Vagina (tissue), 2 donors: ENCODE data around the gene NFATC2. TPM values are rescaled to one million over a fixed set of nuclear protein-coding genes. Genes with fewer than 3 reads are reported as not detected.

Experiments
- DNase-seq, 2 donors: peaks; one replicate each; pipeline ENCODE4 v3.0.0-alpha.2; 2017; ENCODE audit errors: extremely low spot score in 2 of 2
- H3K27ac ChIP-seq: fragments of 200-600 bp; sonication (generic); one replicate; pipeline ENCODE4 v1.5.1; 2019
- H3K27me3 ChIP-seq: fragments of 200-600 bp; sonication (generic); one replicate; pipeline ENCODE4 v1.5.1; 2019
- H3K36me3 ChIP-seq, 2 donors: fragments of 200-600 bp; sonication (generic); one replicate each; pipeline ENCODE4 v1.5.1; 2017 to 2019
- H3K4me1 ChIP-seq: fragments of 200-600 bp; sonication (generic); one replicate; pipeline ENCODE4 v1.5.1; 2019
- H3K4me3 ChIP-seq, 2 donors: fragments of 200-600 bp; sonication (generic); 1 replicate in 1 of 2; 2 replicates in 1 of 2; pipeline ENCODE4 v1.5.1; 2016 to 2019
- H3K9me3 ChIP-seq: fragments of 200-600 bp; sonication (generic); one replicate; pipeline ENCODE4 v1.5.1; 2019
- POLR2A ChIP-seq, 2 donors: fragments of 450-650 bp; IDR thresholded peaks; one replicate each; pipeline ENCODE4 v1.6.1; 2017; ENCODE audit warnings: antibody characterized with exemption in 2 of 2, mild to moderate bottlenecking in 2 of 2, moderate library complexity in 2 of 2
- POLR2AphosphoS5 ChIP-seq, 2 donors: sonication (generic); formaldehyde crosslinking; IDR thresholded peaks; one replicate each; pipeline ENCODE4 v1.9.0; 2017; ENCODE audit warnings: antibody characterized with exemption in 2 of 2, mild to moderate bottlenecking in 2 of 2, low read depth in 1 of 2; ENCODE audit not compliant: insufficient read depth in 1 of 2
- intact Hi-C: fragments of 100-400 bp; cut with DNase I; formaldehyde crosslinking; loops from one replicate; pipeline ENCODE4 v1.15.1; 2023
- total RNA-seq: library from RNA; depleted of rRNA; stranded (reverse); fragments of >200 nt; gene quantifications from one replicate; pipeline ENCODE4 v1.2.3, GENCODE V29; 2016
- TF ChIP-seq, protein P1 (sequence below), 3 experiments: fragments of 450-650 bp in 2 of 3; fragments of 200-600 bp in 1 of 3; sonication (generic) in 1 of 3; IDR thresholded peaks; one replicate each; pipeline ENCODE4 v1.5.1; 2017 to 2019; ENCODE audit warnings: antibody characterized with exemption in 3 of 3, mild to moderate bottlenecking in 2 of 3, moderate library complexity in 2 of 3

NFATC2 gene
- total RNA-seq, 1 donor from 2014 or later: 7.4 TPM

DNA sequence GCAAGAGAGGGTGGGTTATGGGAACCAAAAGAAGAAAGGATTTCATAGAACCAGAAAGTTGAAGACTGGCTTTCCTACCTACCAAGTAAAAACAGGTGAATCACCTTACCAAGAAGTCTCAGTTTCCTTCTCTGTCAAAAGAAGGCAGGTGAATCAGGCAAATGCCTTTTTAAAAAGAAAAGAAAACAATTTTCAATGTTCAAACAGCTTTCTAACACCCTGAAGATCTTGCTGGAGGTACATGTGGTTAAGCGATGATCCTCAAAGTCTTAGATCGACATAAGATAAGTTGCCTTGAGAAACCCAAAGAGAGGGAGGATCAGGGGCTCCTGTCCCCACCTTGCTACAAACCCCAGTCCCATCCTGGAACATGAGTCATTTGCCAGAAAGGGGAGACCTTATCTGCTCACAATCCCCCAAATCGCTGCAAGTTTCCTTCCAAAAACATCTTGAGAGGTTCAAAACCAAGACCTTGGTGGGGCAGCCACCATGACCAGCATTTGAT, 71.6 kb downstream of the NFATC2 start:
- H3K36me3 ChIP-seq: no peaks in the 10 kb centered on the region
- TF ChIP-seq POLR2A (IDR thresholded peaks at IDR 0.05) (no peak), POLR2AphosphoS5 (IDR thresholded peaks at IDR 0.05; ENCODE audit: insufficient read depth in 1 of 2, low read depth in 1 of 2) (no peak)
- TF ChIP-seq, protein P1, sequence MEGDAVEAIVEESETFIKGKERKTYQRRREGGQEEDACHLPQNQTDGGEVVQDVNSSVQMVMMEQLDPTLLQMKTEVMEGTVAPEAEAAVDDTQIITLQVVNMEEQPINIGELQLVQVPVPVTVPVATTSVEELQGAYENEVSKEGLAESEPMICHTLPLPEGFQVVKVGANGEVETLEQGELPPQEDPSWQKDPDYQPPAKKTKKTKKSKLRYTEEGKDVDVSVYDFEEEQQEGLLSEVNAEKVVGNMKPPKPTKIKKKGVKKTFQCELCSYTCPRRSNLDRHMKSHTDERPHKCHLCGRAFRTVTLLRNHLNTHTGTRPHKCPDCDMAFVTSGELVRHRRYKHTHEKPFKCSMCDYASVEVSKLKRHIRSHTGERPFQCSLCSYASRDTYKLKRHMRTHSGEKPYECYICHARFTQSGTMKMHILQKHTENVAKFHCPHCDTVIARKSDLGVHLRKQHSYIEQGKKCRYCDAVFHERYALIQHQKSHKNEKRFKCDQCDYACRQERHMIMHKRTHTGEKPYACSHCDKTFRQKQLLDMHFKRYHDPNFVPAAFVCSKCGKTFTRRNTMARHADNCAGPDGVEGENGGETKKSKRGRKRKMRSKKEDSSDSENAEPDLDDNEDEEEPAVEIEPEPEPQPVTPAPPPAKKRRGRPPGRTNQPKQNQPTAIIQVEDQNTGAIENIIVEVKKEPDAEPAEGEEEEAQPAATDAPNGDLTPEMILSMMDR (IDR thresholded peaks at IDR 0.05): no peak
- H3K4me1 ChIP-seq: no peaks in the 10 kb centered on the region
- H3K9me3 ChIP-seq: no peaks in the 10 kb centered on the region
- intact Hi-C loops: no loop called here
- H3K4me3 ChIP-seq: no peak overlapping the region
- H3K27ac ChIP-seq: no peak overlapping the region
- no peak for DNase-seq
- no peaks in the 10 kb centered on the region for H3K27me3 ChIP-seq

DNA sequence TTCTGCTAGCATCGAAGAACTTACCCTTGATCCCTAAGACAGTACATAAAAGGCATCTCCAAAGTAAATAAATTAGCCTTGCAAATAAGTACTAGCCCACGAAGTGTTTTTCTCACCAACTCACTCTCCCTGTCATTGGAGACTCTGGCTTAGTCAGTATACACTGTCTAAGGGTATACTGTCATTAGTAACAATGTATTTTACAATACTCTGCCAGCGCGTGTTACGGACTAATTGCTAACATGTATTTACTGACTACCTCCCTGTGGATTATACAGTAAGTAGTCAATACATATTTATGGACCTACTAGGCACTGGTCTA, 72.1 kb downstream of the NFATC2 start:
- Histone ChIP-seq H3K4me1 (no peaks in the 10 kb centered on the region), H3K27me3 (no peaks in the 10 kb centered on the region), H3K27ac (no peak overlapping the region), H3K36me3 (no peaks in the 10 kb centered on the region), H3K9me3 (no peaks in the 10 kb centered on the region), H3K4me3 (no peak overlapping the region)
- DNase-seq: no peak
- intact Hi-C loops: no loop called here
- TF ChIP-seq POLR2AphosphoS5 (IDR thresholded peaks at IDR 0.05; ENCODE audit: insufficient read depth in 1 of 2, low read depth in 1 of 2) (no peak), POLR2A (IDR thresholded peaks at IDR 0.05) (no peak)
- TF ChIP-seq, protein P1 (IDR thresholded peaks at IDR 0.05): no peak

DNA sequence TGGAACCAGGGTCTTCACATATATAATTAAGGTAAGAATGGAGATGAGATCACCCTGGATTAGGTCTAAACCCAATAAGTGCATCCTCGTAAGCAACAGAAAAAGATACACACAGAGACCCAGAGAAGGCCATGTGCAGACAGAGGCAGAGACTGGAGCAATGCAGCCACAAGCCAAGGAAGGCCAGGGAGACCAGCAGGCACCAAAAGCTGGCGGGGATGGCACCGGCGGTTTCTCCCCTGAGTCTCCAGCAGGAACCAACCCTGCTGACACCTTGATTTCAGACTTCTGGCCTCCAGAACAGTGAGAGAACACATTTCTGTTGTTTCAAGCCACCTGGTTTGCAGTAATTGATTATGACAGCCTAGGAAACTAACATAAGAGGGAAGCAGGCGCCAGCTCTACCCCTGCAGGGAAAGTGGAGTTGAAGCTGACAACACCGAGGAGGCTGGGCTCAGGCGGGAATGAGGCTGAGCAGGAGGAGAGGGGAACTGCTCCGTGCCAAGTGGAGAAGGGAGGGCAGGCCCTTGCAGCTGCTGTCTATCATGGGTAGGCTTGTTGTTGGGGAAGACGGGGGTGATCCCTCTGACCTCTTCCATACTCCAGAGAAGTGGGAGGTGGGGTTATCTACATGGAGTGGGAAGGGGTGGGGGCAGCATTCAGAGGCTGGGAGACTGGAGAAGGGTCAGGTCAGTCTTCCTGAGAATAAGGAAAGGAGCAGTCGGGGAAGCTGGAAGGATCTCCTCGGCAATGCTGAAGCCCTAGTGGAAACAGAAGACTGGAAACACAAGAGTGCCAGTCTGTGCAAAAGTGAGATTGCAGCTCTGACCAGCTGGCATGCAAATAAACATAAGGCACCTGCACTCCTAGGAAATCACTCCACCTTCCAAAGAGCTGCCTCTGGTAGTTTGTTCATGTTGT, 72.7 kb downstream of the NFATC2 start:
- intact Hi-C loops: loop anchor here (10.0 kb wide), 1 partner anchor 105 kb away; no protein-coding TSS in a partner anchor
- no peaks in the 10 kb centered on the region for H3K4me1 ChIP-seq
- H3K27me3 ChIP-seq: no peaks in the 10 kb centered on the region
- no peak overlapping the region for H3K4me3 ChIP-seq
- DNase-seq: no peak
- H3K9me3 ChIP-seq: no peaks in the 10 kb centered on the region
- no peak overlapping the region for H3K27ac ChIP-seq
- no peaks in the 10 kb centered on the region for H3K36me3 ChIP-seq
- TF ChIP-seq POLR2AphosphoS5 (IDR thresholded peaks at IDR 0.05; ENCODE audit: insufficient read depth in 1 of 2, low read depth in 1 of 2) (no peak), POLR2A (IDR thresholded peaks at IDR 0.05) (no peak)
- TF ChIP-seq, protein P1 (IDR thresholded peaks at IDR 0.05): no peak

DNA sequence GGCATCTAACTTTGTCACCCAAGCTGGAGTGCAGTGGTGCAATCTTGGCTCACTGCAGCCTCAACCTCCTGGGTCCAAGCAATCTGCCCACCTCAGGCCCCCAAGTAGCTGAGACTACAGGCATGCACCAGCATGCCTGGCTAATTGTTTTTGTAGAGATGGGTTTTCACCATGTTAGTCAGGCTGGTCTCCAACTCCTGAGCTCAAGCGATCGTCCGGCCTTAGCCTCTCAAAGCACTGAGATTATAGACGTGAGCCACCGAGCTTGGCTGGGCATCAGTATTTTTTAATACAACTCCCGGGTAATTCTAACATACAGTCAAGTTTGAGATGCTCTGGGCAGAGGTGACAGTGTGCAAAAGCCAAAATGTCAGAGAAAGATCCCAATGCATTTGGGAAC, 73.5 kb downstream of the NFATC2 start:
- H3K4me3 ChIP-seq: no peak overlapping the region
- H3K36me3 ChIP-seq: no peaks in the 10 kb centered on the region
- H3K27me3 ChIP-seq: no peaks in the 10 kb centered on the region
- H3K4me1 ChIP-seq: no peaks in the 10 kb centered on the region
- no peaks in the 10 kb centered on the region for H3K9me3 ChIP-seq
- DNase-seq: no peak
- H3K27ac ChIP-seq: no peak overlapping the region
- TF ChIP-seq POLR2AphosphoS5 (IDR thresholded peaks at IDR 0.05; ENCODE audit: insufficient read depth in 1 of 2, low read depth in 1 of 2): no peak
- no peak for TF ChIP-seq POLR2A (IDR thresholded peaks at IDR 0.05)
- intact Hi-C loops: loop anchor here (10.0 kb wide), 1 partner anchor 106 kb away; no protein-coding TSS in a partner anchor

DNA sequence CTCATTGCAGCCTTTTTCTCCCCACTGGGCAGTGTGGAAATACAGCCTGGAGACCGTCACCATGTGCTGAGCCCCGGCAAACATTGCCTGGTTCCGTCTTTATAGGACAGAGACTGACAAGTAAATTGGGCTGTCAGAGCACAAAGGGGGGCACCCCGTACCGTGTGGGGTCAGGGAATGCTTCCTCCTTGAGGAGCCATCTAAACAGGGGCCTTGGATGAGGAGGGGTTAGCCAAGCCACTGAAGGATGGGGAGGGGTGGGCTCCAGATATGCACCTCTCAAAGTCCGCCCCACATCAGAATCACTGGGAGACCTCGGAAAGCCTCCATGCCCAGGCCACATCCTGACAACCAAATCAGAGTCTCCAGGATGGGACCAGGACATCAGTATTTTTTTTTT, 73.9 kb downstream of the NFATC2 start:
- intact Hi-C loops: loop anchor here (10.0 kb wide), 1 partner anchor 106 kb away; no protein-coding TSS in a partner anchor
- no peak overlapping the region for H3K4me3 ChIP-seq
- peaks cover 4% of the 10 kb centered on the region for H3K4me1 ChIP-seq
- H3K27ac ChIP-seq: no peak overlapping the region
- no peak for DNase-seq
- no peaks in the 10 kb centered on the region for H3K9me3 ChIP-seq
- TF ChIP-seq, protein P1 (IDR thresholded peaks at IDR 0.05): no peak
- TF ChIP-seq POLR2AphosphoS5 (IDR thresholded peaks at IDR 0.05; ENCODE audit: insufficient read depth in 1 of 2, low read depth in 1 of 2) (no peak), POLR2A (IDR thresholded peaks at IDR 0.05) (no peak)
- no peaks in the 10 kb centered on the region for H3K36me3 ChIP-seq
- no peaks in the 10 kb centered on the region for H3K27me3 ChIP-seq
